ENCODE results near the gene RPP30. TPM values are rescaled to one million over a fixed set of nuclear protein-coding genes. Genes with fewer than 3 reads are reported as not detected.

Gene RPP30
- total RNA-seq (2014; rRNA removed; shearing (Covaris generic)) = 60.7 and 79.0 TPM in 2 replicates

- peak; percentile 76 to 80 for DNase-seq (ENCODE audit: low read depth in 1 of 2, low spot score in 2 of 2)
- Histone ChIP-seq H3K9me3 (replicated peaks) (0 out of 2 replicates have a peak, but pooled peaks cover 3% of the 10 kb centered on the region), H3K4me3 (peak within 1 kb of the TSS; percentile 66), H3K27ac (peak within 1 kb of the TSS; percentile 32), H3K27me3 (replicated peaks) (no peaks in the 10 kb centered on the region), H3K4me1 (replicated peaks) (peaks cover 13% of the 10 kb centered on the region), H3K36me3 (peaks cover 23% of the 10 kb centered on the region)
Measured at GRCh38 chr10:90871766-90872647, at the start of gene RPP30. TSS of gene RPP30 (plus strand) at chr10:90871974. CDS start at chr10:90871987, 13 bp downstream.

- Histone ChIP-seq H3K4me1 (replicated peaks) (no peaks in the 10 kb centered on the region), H3K36me3 (no peaks in the 10 kb centered on the region), H3K4me3 (no peak overlapping the region), H3K27me3 (replicated peaks) (no peaks in the 10 kb centered on the region), H3K27ac (no peak overlapping the region), H3K9me3 (replicated peaks) (no peaks in the 10 kb centered on the region)
- DNase-seq (ENCODE audit: low read depth in 1 of 2, low spot score in 2 of 2) = no peak
Measured at GRCh38 chr10:90822508-90822907, 49.3 kb upstream of the RPP30 start.

- H3K36me3 ChIP-seq = no peaks in the 10 kb centered on the region
- H3K27me3 ChIP-seq (replicated peaks) = no peaks in the 10 kb centered on the region
- no peaks in the 10 kb centered on the region for H3K9me3 ChIP-seq (replicated peaks)
- H3K27ac ChIP-seq = no peak overlapping the region
- H3K4me3 ChIP-seq = no peak overlapping the region
- H3K4me1 ChIP-seq (replicated peaks) = no peaks in the 10 kb centered on the region
- DNase-seq (ENCODE audit: low read depth in 1 of 2, low spot score in 2 of 2) = no peak
Measured at GRCh38 chr10:90832111-90832510, 39.7 kb upstream of the RPP30 start.

GRCh38 chr10:90834326-90834725 lies 37.4 kb upstream of the RPP30 start:
- H3K9me3 ChIP-seq (replicated peaks) = no peaks in the 10 kb centered on the region
- no peak overlapping the region for H3K27ac ChIP-seq
- DNase-seq (ENCODE audit: low read depth in 1 of 2, low spot score in 2 of 2) = no peak
- H3K27me3 ChIP-seq (replicated peaks) = no peaks in the 10 kb centered on the region
- no peaks in the 10 kb centered on the region for H3K36me3 ChIP-seq
- no peaks in the 10 kb centered on the region for H3K4me1 ChIP-seq (replicated peaks)
- no peak overlapping the region for H3K4me3 ChIP-seq

GRCh38 chr10:90837486-90837885 lies 34.3 kb upstream of the RPP30 start:
- no peaks in the 10 kb centered on the region; the same call in 1 of the 2 replicates for H3K27me3 ChIP-seq (replicated peaks)
- H3K36me3 ChIP-seq = no peaks in the 10 kb centered on the region
- H3K4me1 ChIP-seq (replicated peaks) = no peaks in the 10 kb centered on the region
- no peak overlapping the region for H3K4me3 ChIP-seq
- no peak for DNase-seq (ENCODE audit: low read depth in 1 of 2, low spot score in 2 of 2)
- no peaks in the 10 kb centered on the region for H3K9me3 ChIP-seq (replicated peaks)
- no peak overlapping the region for H3K27ac ChIP-seq

GRCh38 chr10:90842725-90843124 lies 29.0 kb upstream of the RPP30 start:
- Histone ChIP-seq H3K27ac (no peak overlapping the region), H3K27me3 (replicated peaks) (no peaks in the 10 kb centered on the region; the same call in 1 of the 2 replicates), H3K9me3 (replicated peaks) (no peaks in the 10 kb centered on the region), H3K4me1 (replicated peaks) (no peaks in the 10 kb centered on the region), H3K4me3 (no peak overlapping the region), H3K36me3 (no peaks in the 10 kb centered on the region)
- no peak for DNase-seq (ENCODE audit: low read depth in 1 of 2, low spot score in 2 of 2)

GRCh38 chr10:90845726-90846125 lies 26.0 kb upstream of the RPP30 start:
- no peak overlapping the region for H3K4me3 ChIP-seq
- peaks cover 3% of the 10 kb centered on the region; the same call in 1 of the 2 replicates for H3K9me3 ChIP-seq (replicated peaks)
- H3K27ac ChIP-seq = no peak overlapping the region
- H3K4me1 ChIP-seq (replicated peaks) = no peaks in the 10 kb centered on the region
- H3K36me3 ChIP-seq = no peaks in the 10 kb centered on the region
- H3K27me3 ChIP-seq (replicated peaks) = no peaks in the 10 kb centered on the region; the same call in 1 of the 2 replicates
- DNase-seq (ENCODE audit: low read depth in 1 of 2, low spot score in 2 of 2) = no peak

- H3K36me3 ChIP-seq = no peaks in the 10 kb centered on the region
- no peaks in the 10 kb centered on the region for H3K27me3 ChIP-seq (replicated peaks)
- H3K4me1 ChIP-seq (replicated peaks) = no peaks in the 10 kb centered on the region
- no peak overlapping the region for H3K27ac ChIP-seq
- H3K4me3 ChIP-seq = no peak overlapping the region
- peaks cover 5% of the 10 kb centered on the region; the same call in 1 of the 2 replicates for H3K9me3 ChIP-seq (replicated peaks)
- no peak for DNase-seq (ENCODE audit: low read depth in 1 of 2, low spot score in 2 of 2)
Measured at GRCh38 chr10:90846746-90847145, 25.0 kb upstream of the RPP30 start.

- DNase-seq (ENCODE audit: low read depth in 1 of 2, low spot score in 2 of 2) = no peak
- Histone ChIP-seq H3K27me3 (replicated peaks) (no peaks in the 10 kb centered on the region), H3K4me3 (no peak overlapping the region), H3K27ac (no peak overlapping the region), H3K4me1 (replicated peaks) (no peaks in the 10 kb centered on the region), H3K9me3 (replicated peaks) (peaks cover 5% of the 10 kb centered on the region; the same call in 1 of the 2 replicates), H3K36me3 (no peaks in the 10 kb centered on the region)
Measured at GRCh38 chr10:90847436-90847835, 24.3 kb upstream of the RPP30 start.

GRCh38 chr10:90849956-90850749 lies 21.6 kb upstream of the RPP30 start:
- Histone ChIP-seq H3K27ac (no peak overlapping the region), H3K4me3 (no peak overlapping the region)
- DNase-seq (ENCODE audit: low read depth in 1 of 2, low spot score in 2 of 2) = no peak

GRCh38 chr10:90855126-90855525 lies 16.6 kb upstream of the RPP30 start:
- Histone ChIP-seq H3K9me3 (replicated peaks) (peaks cover 7% of the 10 kb centered on the region; the same call in 1 of the 2 replicates), H3K27ac (no peak overlapping the region), H3K36me3 (peaks cover 5% of the 10 kb centered on the region; the same call in 1 of the 2 replicates), H3K4me3 (no peak overlapping the region), H3K4me1 (replicated peaks) (peaks cover 35% of the 10 kb centered on the region), H3K27me3 (replicated peaks) (peaks cover 18% of the 10 kb centered on the region)
- DNase-seq (ENCODE audit: low read depth in 1 of 2, low spot score in 2 of 2) = no peak

More at GRCh38 chr10:90849956-90850749, 21.6 kb upstream of the RPP30 start:
- H3K4me1 ChIP-seq (replicated peaks) = no peaks in the 10 kb centered on the region
- peaks cover 5% of the 10 kb centered on the region; the same call in 1 of the 2 replicates for H3K9me3 ChIP-seq (replicated peaks)
- H3K36me3 ChIP-seq = no peaks in the 10 kb centered on the region
- no peaks in the 10 kb centered on the region for H3K27me3 ChIP-seq (replicated peaks)

- no peak overlapping the region for H3K27ac ChIP-seq
- H3K36me3 ChIP-seq = peaks cover 5% of the 10 kb centered on the region; the same call in 1 of the 2 replicates
- H3K4me3 ChIP-seq = no peak overlapping the region
- DNase-seq (ENCODE audit: low read depth in 1 of 2, low spot score in 2 of 2) = no peak
- peaks cover 18% of the 10 kb centered on the region for H3K27me3 ChIP-seq (replicated peaks)
- H3K4me1 ChIP-seq (replicated peaks) = peaks cover 35% of the 10 kb centered on the region
- peaks cover 4% of the 10 kb centered on the region; the same call in 1 of the 2 replicates for H3K9me3 ChIP-seq (replicated peaks)
Measured at GRCh38 chr10:90856261-90856660, 15.5 kb upstream of the RPP30 start.

GRCh38 chr10:90856964-90857634 lies 14.7 kb upstream of the RPP30 start:
- peaks cover 18% of the 10 kb centered on the region for H3K27me3 ChIP-seq (replicated peaks)
- H3K4me3 ChIP-seq = peak overlapping the region; percentile 94
- no peak overlapping the region for H3K27ac ChIP-seq
- peaks cover 4% of the 10 kb centered on the region; the same call in 1 of the 2 replicates for H3K9me3 ChIP-seq (replicated peaks)
- peaks cover 35% of the 10 kb centered on the region for H3K4me1 ChIP-seq (replicated peaks)
- DNase-seq (ENCODE audit: low read depth in 1 of 2, low spot score in 2 of 2) = no peak
- peaks cover 5% of the 10 kb centered on the region; the same call in 1 of the 2 replicates for H3K36me3 ChIP-seq

All from SJSA1 (cell line).